HG03103 (cell line): Measurements from ENCODE around the gene CCDC27.

Source experiments
- ATAC-seq: cut with Tn5 transposase; IDR thresholded peaks from one replicate; pipeline ENCODE4 v1.9.1; 2021; ENCODE audit warnings: low read depth; ENCODE audit not compliant: unreplicated experiment

The CCDC27 gene

GRCh38 chr1:3749512-3749911 lies 2.7 kb upstream of the CCDC27 start:
- no peak for ATAC-seq

- ATAC-seq = no peak
Measured at GRCh38 chr1:3750741-3751140, 1.5 kb upstream of the CCDC27 start.

- ATAC-seq = no peak
Measured at GRCh38 chr1:3753656-3754454, 1.6 kb downstream of the CCDC27 start.

- no peak for ATAC-seq
Measured at GRCh38 chr1:3756394-3756793, 4.1 kb downstream of the CCDC27 start.

GRCh38 chr1:3759164-3759563 lies 6.9 kb downstream of the CCDC27 start:
- no peak for ATAC-seq

GRCh38 chr1:3759796-3760195 lies 7.5 kb downstream of the CCDC27 start:
- ATAC-seq = no peak

- ATAC-seq = no peak
Measured at GRCh38 chr1:3761296-3762010, 9.2 kb downstream of the CCDC27 start.

GRCh38 chr1:3762151-3762872 lies 10.1 kb downstream of the CCDC27 start:
- no peak for ATAC-seq

GRCh38 chr1:3762873-3763228 lies 10.6 kb downstream of the CCDC27 start:
- ATAC-seq = no peak

GRCh38 chr1:3763351-3764125 lies 11.3 kb downstream of the CCDC27 start:
- ATAC-seq = no peak

- no peak for ATAC-seq
Measured at GRCh38 chr1:3767328-3767925, 15.2 kb downstream of the CCDC27 start.

GRCh38 chr1:3768811-3769390 lies 16.7 kb downstream of the CCDC27 start:
- ATAC-seq = no peak

- ATAC-seq = no peak
Measured at GRCh38 chr1:3770047-3770765, 18.0 kb downstream of the CCDC27 start.

- ATAC-seq = no peak
Measured at GRCh38 chr1:3771108-3772026, 19.1 kb downstream of the CCDC27 start.

- peak; percentile 57 for ATAC-seq
Measured at GRCh38 chr1:3772027-3772714, 19.9 kb downstream of the CCDC27 start.

GRCh38 chr1:3772715-3773571 lies 20.7 kb downstream of the CCDC27 start, which contains the start of gene SMIM1:
SMIM1 (plus strand) TSS chr1:3772749; CDS start chr1:3775374, 2,625 bp downstream.
- ATAC-seq = peak; percentile 14
